Psoas muscle (tissue), 7 donors: Measurements from ENCODE around the gene S100A7. TPM values are rescaled to one million over a fixed set of nuclear protein-coding genes. Genes with fewer than 3 reads are reported as not detected.

ENCODE experiments used
- polyA plus RNA-seq, 3 donors: library from polyadenylated mRNA; stranded (reverse); fragments of 200-250 nt; gene quantifications; one replicate each; pipeline ENCODE4 v1.2.3, GENCODE V29; 2013
- total RNA-seq, 4 donors: library from RNA; stranded (reverse); fragmentation: NEBNext Ultra II Directional in 2 of 4; extraction: Animal tissue kit (Norgen Biotek cat#: 25700) in 2 of 4; gene quantifications; one replicate each; pipeline versions ENCODE4 v1.2.1 to v1.2.4, GENCODE V29; 2021 to 2023
- donor health status: healthy with polysubstance abuse.
- donor health status: DM: no; HTN: no; CAD: no; lungs with moderate emphysema.
- donor health status: Bipolar disorder and iron deficiency.
- donor health status: healthy.
- donor health status: DM: no; HTN: no; CAD: no.
- donor health status: DM: no; HTN: no; CAD: no.
- donor health status: DM: yes; HTN: yes; CAD: no.

Gene S100A7
- total and polyA plus RNA-seq, 7 donors, result 0.60 TPM; not detected in 6

Other genes with a start within 250 kb of the S100A7 start
- gene PRR9, start 243.1 kb downstream of the S100A7 start, total RNA-seq, result not detected
- under 1 TPM in 1 of 3 donors, not detected in 2; 0.04 TPM for gene PRR9, start 243.1 kb downstream of the S100A7 start, polyA plus RNA-seq
- gene LORICRIN, start 201.0 kb downstream of the S100A7 start, total RNA-seq, result not detected
- gene LORICRIN, start 201.0 kb downstream of the S100A7 start, polyA plus RNA-seq, result under 1 TPM in 2 of 3 donors, not detected in 1; 0.06 to 0.25 TPM
- gene PGLYRP3, start 147.7 kb downstream of the S100A7 start, total RNA-seq, result not detected
- not detected for gene PGLYRP3, start 147.7 kb downstream of the S100A7 start, polyA plus RNA-seq
- not detected for gene PGLYRP4, start 111.8 kb downstream of the S100A7 start, total RNA-seq
- not detected for gene PGLYRP4, start 111.8 kb downstream of the S100A7 start, polyA plus RNA-seq
- gene S100A9, start 102.8 kb downstream of the S100A7 start, total RNA-seq, result 10 to 100 TPM; 26.4 to 60.3 (median 52.2) TPM
- gene S100A9, start 102.8 kb downstream of the S100A7 start, polyA plus RNA-seq, result 100 to 1,000 TPM in 1 of 3 donors, 10 to 100 TPM in 2; 38.8 to 111 (median 46.1) TPM
- 1 to 10 TPM; 1.2 to 2.8 (median 1.8) TPM for gene S100A12, start 85.0 kb downstream of the S100A7 start, total RNA-seq
- gene S100A12, start 85.0 kb downstream of the S100A7 start, polyA plus RNA-seq, result 1 to 10 TPM in 2 of 3 donors, under 1 TPM in 1; 0.40 to 3.5 (median 1.0) TPM
- 10 to 100 TPM; 26.0 to 57.0 (median 33.5) TPM for gene S100A8, start 69.6 kb downstream of the S100A7 start, total RNA-seq
- gene S100A8, start 69.6 kb downstream of the S100A7 start, polyA plus RNA-seq, result 10 to 100 TPM; 16.8 to 30.6 (median 25.2) TPM
- not detected for gene S100A7A, start 44.1 kb downstream of the S100A7 start, total RNA-seq
- gene S100A7A, start 44.1 kb downstream of the S100A7 start, polyA plus RNA-seq, result not detected
- gene S100A6, start 75.3 kb upstream of the S100A7 start, total RNA-seq, result 100 to 1,000 TPM in 3 of 4 donors, 10 to 100 TPM in 1; 78.5 to 420 (median 150) TPM
- 100 to 1,000 TPM; 295 to 506 (median 467) TPM for gene S100A6, start 75.3 kb upstream of the S100A7 start, polyA plus RNA-seq
- gene S100A5, start 80.3 kb upstream of the S100A7 start, total RNA-seq, result not detected
- not detected for gene S100A5, start 80.3 kb upstream of the S100A7 start, polyA plus RNA-seq
- gene S100A4, start 85.2 kb upstream of the S100A7 start, total RNA-seq, result 10 to 100 TPM; 27.0 to 54.7 (median 47.3) TPM
- gene S100A4, start 85.2 kb upstream of the S100A7 start, polyA plus RNA-seq, result 100 to 1,000 TPM in 1 of 3 donors, 10 to 100 TPM in 2; 75.2 to 155 (median 83.6) TPM
- gene S100A3, start 88.6 kb upstream of the S100A7 start, total RNA-seq, result 1 to 10 TPM in 2 of 4 donors, under 1 TPM in 2; 0.34 to 5.5 (median 0.86) TPM
- 1 to 10 TPM in 2 of 3 donors, under 1 TPM in 1; 0.77 to 6.6 (median 3.4) TPM for gene S100A3, start 88.6 kb upstream of the S100A7 start, polyA plus RNA-seq
- 1 to 10 TPM in 3 of 4 donors, under 1 TPM in 1; 0.86 to 10.0 (median 1.1) TPM for gene S100A2, start 105.2 kb upstream of the S100A7 start, total RNA-seq
- gene S100A2, start 105.2 kb upstream of the S100A7 start, polyA plus RNA-seq, result 10 to 100 TPM in 1 of 3 donors, 1 to 10 TPM in 2; 1.1 to 15.4 (median 2.1) TPM
- gene S100A16, start 152.5 kb upstream of the S100A7 start, total RNA-seq, result 10 to 100 TPM; 23.3 to 57.2 (median 38.3) TPM
- 100 to 1,000 TPM in 1 of 3 donors, 10 to 100 TPM in 2; 23.5 to 251 (median 38.1) TPM for gene S100A16, start 152.5 kb upstream of the S100A7 start, polyA plus RNA-seq
- gene S100A14, start 155.7 kb upstream of the S100A7 start, total RNA-seq, result under 1 TPM in 1 of 4 donors, not detected in 3; 0.22 TPM
- gene S100A14, start 155.7 kb upstream of the S100A7 start, polyA plus RNA-seq, result under 1 TPM; 0.38 to 0.48 (median 0.39) TPM
- gene S100A13, start 166.9 kb upstream of the S100A7 start, total RNA-seq, result 100 to 1,000 TPM in 2 of 4 donors, 10 to 100 TPM in 2; 72.4 to 199 (median 106) TPM
- 100 to 1,000 TPM in 2 of 3 donors, 10 to 100 TPM in 1; 79.6 to 159 (median 133) TPM for gene S100A13, start 166.9 kb upstream of the S100A7 start, polyA plus RNA-seq
- gene S100A1, start 167.8 kb upstream of the S100A7 start, total RNA-seq, result 1,000 to 10,000 TPM in 3 of 4 donors, 100 to 1,000 TPM in 1; 785 to 1,205 (median 1,028) TPM
- 1,000 to 10,000 TPM in 1 of 3 donors, 100 to 1,000 TPM in 2; 370 to 1,423 (median 918) TPM for gene S100A1, start 167.8 kb upstream of the S100A7 start, polyA plus RNA-seq
- 10 to 100 TPM; 71.1 to 87.7 (median 80.2) TPM for gene CHTOP, start 173.4 kb upstream of the S100A7 start, total RNA-seq
- gene CHTOP, start 173.4 kb upstream of the S100A7 start, polyA plus RNA-seq, result 100 to 1,000 TPM in 2 of 3 donors, 10 to 100 TPM in 1; 88.3 to 122 (median 111) TPM
- 10 to 100 TPM; 53.9 to 72.0 (median 58.5) TPM for gene SNAPIN, start 198.1 kb upstream of the S100A7 start, total RNA-seq
- 100 to 1,000 TPM in 1 of 3 donors, 10 to 100 TPM in 2; 51.7 to 102 (median 60.4) TPM for gene SNAPIN, start 198.1 kb upstream of the S100A7 start, polyA plus RNA-seq
- gene ILF2, start 210.3 kb upstream of the S100A7 start, total RNA-seq, result 100 to 1,000 TPM in 1 of 4 donors, 10 to 100 TPM in 3; 71.7 to 102 (median 98.2) TPM
- 100 to 1,000 TPM in 2 of 3 donors, 10 to 100 TPM in 1; 82.4 to 158 (median 142) TPM for gene ILF2, start 210.3 kb upstream of the S100A7 start, polyA plus RNA-seq
- 10 to 100 TPM in 2 of 4 donors, 1 to 10 TPM in 2; 7.0 to 11.1 (median 8.7) TPM for gene NPR1, start 218.0 kb upstream of the S100A7 start, total RNA-seq
- 10 to 100 TPM in 1 of 3 donors, 1 to 10 TPM in 2; 4.5 to 10.4 (median 8.5) TPM for gene NPR1, start 218.0 kb upstream of the S100A7 start, polyA plus RNA-seq